Esophagus (tissue), 2 donors: ENCODE measurements around the gene RBM38. TPM values are rescaled to one million over a fixed set of nuclear protein-coding genes. Genes with fewer than 3 reads are reported as not detected.

Experiments
- H3K27ac ChIP-seq, 2 donors: one replicate each; pipeline ENCODE4 v1.5.1; 2013; ENCODE audit warnings: low read depth in 2 of 2, mild to moderate bottlenecking in 2 of 2, inconsistent platforms in 1 of 2, low read length in 1 of 2, moderate library complexity in 1 of 2
- H3K27me3 ChIP-seq, 2 donors: one replicate each; pipeline ENCODE4 v1.6.1; 2013; ENCODE audit warnings: low read length in 2 of 2, control low read depth in 1 of 2, mild to moderate bottlenecking in 1 of 2; ENCODE audit not compliant: insufficient read depth in 2 of 2, control insufficient read depth in 1 of 2
- H3K36me3 ChIP-seq, 2 donors: one replicate each; pipeline ENCODE4 v1.6.1; 2013; ENCODE audit warnings: low read length in 1 of 2; ENCODE audit not compliant: control insufficient read depth in 2 of 2, insufficient read depth in 2 of 2
- H3K4me1 ChIP-seq, 2 donors: one replicate each; pipeline ENCODE4 v1.6.1; 2013; ENCODE audit warnings: low read length in 1 of 2; ENCODE audit not compliant: control insufficient read depth in 2 of 2, insufficient read depth in 2 of 2
- H3K4me3 ChIP-seq, 2 donors: one replicate each; pipeline ENCODE4 v1.5.1; 2013; ENCODE audit warnings: low read length in 2 of 2, mild to moderate bottlenecking in 2 of 2, low read depth in 1 of 2, moderate library complexity in 1 of 2
- H3K9me3 ChIP-seq, 2 donors: one replicate each; pipeline ENCODE4 v1.6.1; 2013; ENCODE audit warnings: mild to moderate bottlenecking in 2 of 2, low read depth in 1 of 2, low read length in 1 of 2, moderate library complexity in 1 of 2; ENCODE audit not compliant: control insufficient read depth in 2 of 2, insufficient read depth in 1 of 2
- WGBS, 2 donors: extraction: QIAGEN DNeasy Blood & Tissue Kit; methylation state at CpG; one replicate each; pipeline ENCODE4 v1.1.7; 2013; 5-methylcytosine and 5-hydroxymethylcytosine counted together
- polyA plus RNA-seq, 2 donors: library from polyadenylated mRNA; stranded (reverse); fragments of 200-250 nt; gene quantifications; one replicate each; pipeline ENCODE4 v1.2.3, GENCODE V29; 2013
- donor health status: healthy with polysubstance abuse.
- donor health status: Bipolar disorder and iron deficiency.

The RBM38 gene
- polyA plus RNA-seq, 2 donors = 10.9 to 13.8 TPM

DNA sequence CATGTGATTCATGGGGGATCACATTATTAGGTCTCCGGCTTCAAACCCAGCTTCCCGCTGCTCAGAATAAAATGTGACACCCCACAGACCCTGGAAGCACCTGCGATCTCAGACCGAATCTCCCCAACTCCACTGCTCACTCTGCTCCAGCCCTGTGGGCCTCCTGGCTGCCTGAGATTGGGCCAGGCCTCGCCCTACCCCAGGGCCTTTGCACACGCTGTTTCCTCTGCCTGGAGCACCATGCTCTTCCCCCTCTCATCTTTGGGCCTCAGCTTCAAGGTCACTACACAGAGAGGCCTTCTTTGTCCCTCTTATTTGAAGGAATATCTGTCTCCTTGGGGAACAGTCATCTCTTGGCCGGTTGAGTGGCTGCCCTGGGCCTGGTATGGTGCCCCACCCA is 48.8 kb downstream of the RBM38 start:
- H3K9me3 ChIP-seq = no peaks in the 10 kb centered on the region
- no peaks in the 10 kb centered on the region for H3K36me3 ChIP-seq
- H3K4me3 ChIP-seq = no peak overlapping the region
- no peaks in the 10 kb centered on the region for H3K27me3 ChIP-seq
- WGBS, 2 donors = 93 to 94% methylated on average over 7 of the region's 7 CpGs
- peaks cover 0 to 9% of the 10 kb centered on the region in 2 donors for H3K4me1 ChIP-seq
- H3K27ac ChIP-seq = peak overlapping the region; percentile 44 to 89

- no peaks in the 10 kb centered on the region for H3K27me3 ChIP-seq
- peak overlapping the region; percentile 55 to 89 for H3K27ac ChIP-seq
- H3K36me3 ChIP-seq = no peaks in the 10 kb centered on the region
- no peaks in the 10 kb centered on the region for H3K9me3 ChIP-seq
- peaks cover 0 to 8% of the 10 kb centered on the region in 2 donors for H3K4me1 ChIP-seq
- no peak overlapping the region for H3K4me3 ChIP-seq
- WGBS, 2 donors = 24 to 28% methylated on average over 33 of the region's 33 CpGs
These were observed 49.7 kb downstream of the RBM38 start for GRCh38 chr20:57440678-57441509.

DNA sequence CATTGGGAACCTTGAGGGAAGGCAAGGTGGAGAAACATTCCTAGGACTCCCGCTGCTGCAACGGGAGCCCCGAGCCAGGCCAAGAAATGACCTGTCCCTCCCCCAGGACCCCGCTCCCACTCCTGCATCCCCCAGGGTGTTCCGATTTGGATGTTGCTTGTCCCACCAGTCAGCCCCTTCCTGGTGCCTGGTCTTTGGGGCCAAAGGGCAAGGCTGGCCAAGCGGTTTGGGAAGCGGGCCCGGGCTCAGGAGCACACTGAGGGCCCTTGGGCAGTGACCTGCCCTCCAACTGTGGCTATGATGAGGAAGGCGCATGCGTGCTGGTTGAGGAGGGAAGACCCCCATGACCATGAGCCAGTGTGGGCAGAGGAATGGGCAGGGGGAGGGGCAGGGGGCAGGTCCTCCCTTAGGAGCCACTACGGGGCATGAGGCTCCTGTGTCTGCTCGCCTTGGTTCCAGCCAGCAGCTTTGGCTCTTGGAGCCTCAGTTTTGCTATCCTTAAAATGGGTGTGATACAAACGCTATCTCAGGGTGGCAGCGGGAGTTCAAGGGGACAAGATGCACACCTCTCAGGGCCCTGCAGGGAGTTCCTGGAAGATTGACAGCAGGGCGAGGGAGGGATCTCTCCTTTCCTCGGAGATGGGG is 50.4 kb downstream of the RBM38 start:
- Histone ChIP-seq H3K36me3 (no peaks in the 10 kb centered on the region), H3K4me1 (peaks cover 0 to 3% of the 10 kb centered on the region in 2 donors), H3K27ac (peak overlapping the region; percentile 55 to 89), H3K9me3 (no peaks in the 10 kb centered on the region), H3K27me3 (no peaks in the 10 kb centered on the region), H3K4me3 (no peak overlapping the region)
- WGBS, 2 donors = 70 to 76% methylated on average over 16 of the region's 16 CpGs

- 72 to 75% methylated on average over 17 of the region's 17 CpGs for WGBS, 2 donors
- peak overlapping the region; percentile 55 to 89 for H3K27ac ChIP-seq
- H3K4me1 ChIP-seq = peaks cover 0 to 3% of the 10 kb centered on the region in 2 donors
- H3K9me3 ChIP-seq = no peaks in the 10 kb centered on the region
- no peak overlapping the region for H3K4me3 ChIP-seq
- H3K36me3 ChIP-seq = no peaks in the 10 kb centered on the region
- no peaks in the 10 kb centered on the region for H3K27me3 ChIP-seq
These were observed 51.1 kb downstream of the RBM38 start for GRCh38 chr20:57442158-57442887.

GRCh38 chr20:57442888-57443239 is 51.7 kb downstream of the RBM38 start:
- Histone ChIP-seq H3K27me3 (no peaks in the 10 kb centered on the region), H3K27ac (peak overlapping the region in 1 of 2 donors; percentile 89)

DNA sequence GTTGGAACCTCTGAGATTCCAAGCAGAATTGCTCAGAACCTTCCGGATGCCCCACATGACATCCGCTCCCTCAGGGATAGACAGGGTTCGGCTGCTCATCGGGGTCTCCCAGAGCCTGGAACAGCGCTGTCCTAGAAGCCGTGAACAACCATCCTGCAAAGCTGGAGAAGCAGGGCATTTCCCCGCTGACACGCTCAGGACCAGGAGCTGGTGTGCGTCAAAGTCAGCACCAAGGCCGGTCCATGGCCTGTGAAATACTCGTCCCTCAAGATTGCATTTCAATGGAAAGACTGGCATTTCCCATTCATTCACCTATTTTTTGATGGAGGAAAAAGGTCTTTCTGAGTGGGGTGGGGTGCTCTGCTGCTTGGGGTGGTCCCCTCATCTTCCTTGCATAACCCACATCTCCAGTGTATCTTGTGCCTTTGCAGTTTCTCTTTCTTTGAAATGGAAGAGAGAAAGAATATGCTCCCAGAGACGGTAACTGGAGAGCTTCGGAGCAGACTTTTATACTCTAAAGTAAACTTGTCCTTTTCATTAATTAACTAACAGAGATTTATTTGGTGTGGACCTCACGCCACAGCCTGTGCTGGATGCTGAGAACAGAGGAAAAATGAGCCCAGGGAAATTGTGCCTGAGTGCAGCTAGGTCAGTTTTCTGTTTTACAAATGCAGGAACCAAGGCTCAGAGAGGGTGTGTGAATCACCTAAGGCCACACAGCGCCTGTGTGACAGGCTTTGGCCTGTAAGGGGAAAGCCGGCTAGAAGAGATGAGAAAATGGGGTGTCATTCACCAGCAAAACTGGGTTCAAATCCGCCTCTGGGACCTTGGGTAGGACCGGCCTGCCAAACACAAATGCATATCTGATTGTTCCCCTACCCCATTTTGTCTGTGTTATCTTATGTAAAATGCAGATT is 52.4 kb downstream of the RBM38 start:
- peak overlapping the region in 1 of 2 donors; percentile 89 for H3K27ac ChIP-seq
- H3K27me3 ChIP-seq = no peaks in the 10 kb centered on the region
- 78 to 80% methylated on average over 18 of the region's 18 CpGs for WGBS, 2 donors
- H3K36me3 ChIP-seq = no peaks in the 10 kb centered on the region
- H3K4me3 ChIP-seq = no peak overlapping the region
- peaks cover 0 to 1% of the 10 kb centered on the region in 2 donors for H3K4me1 ChIP-seq
- no peaks in the 10 kb centered on the region for H3K9me3 ChIP-seq

More at GRCh38 chr20:57442888-57443239, 51.7 kb downstream of the RBM38 start:
- no peak overlapping the region for H3K4me3 ChIP-seq
- H3K36me3 ChIP-seq = no peaks in the 10 kb centered on the region
- H3K9me3 ChIP-seq = no peaks in the 10 kb centered on the region
- H3K4me1 ChIP-seq = peaks cover 0 to 3% of the 10 kb centered on the region in 2 donors
- WGBS, 2 donors = 77 to 88% methylated on average over 9 of the region's 9 CpGs

GRCh38 chr20:57444394-57445048 is 53.3 kb downstream of the RBM38 start:
- WGBS, 2 donors = 72 to 78% methylated on average over 16 of the region's 16 CpGs
- Histone ChIP-seq H3K4me3 (no peak overlapping the region), H3K27ac (peak overlapping the region in 1 of 2 donors; percentile 24), H3K36me3 (no peaks in the 10 kb centered on the region), H3K4me1 (no peaks in the 10 kb centered on the region), H3K9me3 (no peaks in the 10 kb centered on the region), H3K27me3 (no peaks in the 10 kb centered on the region)

DNA sequence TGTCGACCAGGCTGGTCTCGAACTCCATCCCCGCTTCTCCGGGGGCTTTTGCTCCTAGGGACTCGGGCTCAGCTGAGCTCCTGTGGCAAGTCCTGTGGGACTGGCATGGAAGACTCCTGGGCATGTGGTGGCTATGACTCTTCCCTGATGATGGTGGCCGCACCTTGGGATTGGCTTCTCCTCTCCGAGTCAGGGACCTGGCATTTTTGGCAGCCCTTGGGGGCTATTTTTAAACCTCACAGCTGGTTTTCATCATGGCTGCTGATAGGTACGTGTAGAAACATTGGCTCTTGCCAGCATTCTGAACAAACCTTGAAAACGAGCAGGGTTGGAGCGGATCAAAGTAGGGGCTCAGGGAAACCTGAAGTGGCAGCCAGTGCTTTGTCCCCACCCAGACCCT is 54.1 kb downstream of the RBM38 start:
- H3K27me3 ChIP-seq = no peaks in the 10 kb centered on the region
- peak overlapping the region in 1 of 2 donors; percentile 59 for H3K27ac ChIP-seq
- H3K4me1 ChIP-seq = no peaks in the 10 kb centered on the region
- WGBS, 2 donors = 63 to 72% methylated on average over 10 of the region's 10 CpGs
- H3K4me3 ChIP-seq = no peak overlapping the region
- no peaks in the 10 kb centered on the region for H3K9me3 ChIP-seq
- no peaks in the 10 kb centered on the region for H3K36me3 ChIP-seq
